CD14-positive monocyte (primary cell): ENCODE results near the gene WIPF1. TPM values are rescaled to one million over a fixed set of nuclear protein-coding genes. Genes with fewer than 3 reads are reported as not detected.

ENCODE experiments used
- DNase-seq, 3 donors: peaks; one replicate each; pipeline ENCODE4 v3.0.0-alpha.2; 2011 to 2022
- H2AFZ ChIP-seq: 2 replicates; pipeline ENCODE4 v1.6.0; 2012; ENCODE audit warnings: mild to moderate bottlenecking, low read depth, low read length, inconsistent platforms; ENCODE audit not compliant: insufficient read depth, poor library complexity, severe bottlenecking
- H3K27ac ChIP-seq, 2 donors: 1 replicate in 1 of 2; 2 replicates in 1 of 2; pipeline ENCODE4 v1.5.1; 2012 to 2013; ENCODE audit warnings: low read length in 2 of 2, control low read depth in 1 of 2, inconsistent platforms in 1 of 2, low read depth in 1 of 2, mild to moderate bottlenecking in 1 of 2
- H3K27me3 ChIP-seq, 2 donors: one replicate each; pipeline versions ENCODE4 v1.6.0 to v1.6.1; 2011 to 2013; ENCODE audit warnings: low read length in 2 of 2; ENCODE audit not compliant: control insufficient read depth in 2 of 2, insufficient read depth in 2 of 2
- H3K36me3 ChIP-seq, 2 donors: replicated peaks in 1 of 2; 1 replicate in 1 of 2; 2 replicates in 1 of 2; pipeline versions ENCODE4 v1.5.1 to v1.6.1; 2012 to 2013; ENCODE audit warnings: low read length in 2 of 2, control low read depth in 1 of 2, inconsistent platforms in 1 of 2, mild to moderate bottlenecking in 1 of 2; ENCODE audit not compliant: insufficient read depth in 2 of 2, control insufficient read depth in 1 of 2
- H3K4me1 ChIP-seq, 2 donors: 1 replicate in 1 of 2; 2 replicates in 1 of 2; pipeline versions ENCODE4 v1.5.1 to v1.6.1; 2012 to 2013; ENCODE audit warnings: low read length in 2 of 2, control low read depth in 1 of 2, inconsistent platforms in 1 of 2, mild to moderate bottlenecking in 1 of 2, moderate library complexity in 1 of 2; ENCODE audit not compliant: insufficient read depth in 2 of 2, control insufficient read depth in 1 of 2
- H3K4me2 ChIP-seq: replicated peaks from 2 replicates; pipeline ENCODE3; 2012; ENCODE audit warnings: low read length, moderate library complexity, mild to moderate bottlenecking; ENCODE audit not compliant: poor library complexity, severe bottlenecking; ENCODE audit errors: extremely low read depth
- H3K4me3 ChIP-seq, 3 experiments: fragments of 200-600 bp in 1 of 3; sonication (generic) in 1 of 3; replicated peaks in 1 of 3; 1 replicate in 2 of 3; 2 replicates in 1 of 3; pipeline ENCODE4 v1.5.1; 2011 to 2013; ENCODE audit warnings: low read length in 3 of 3, mild to moderate bottlenecking in 3 of 3, control low read depth in 2 of 3, low read depth in 2 of 3, inconsistent platforms in 1 of 3, moderate library complexity in 1 of 3
- H3K79me2 ChIP-seq: 2 replicates; pipeline ENCODE4 v1.6.0; 2012; ENCODE audit warnings: mild to moderate bottlenecking, control low read depth, inconsistent platforms, low read length, moderate library complexity; ENCODE audit not compliant: insufficient read depth
- H3K9ac ChIP-seq: 2 replicates; pipeline ENCODE4 v1.6.0; 2017; ENCODE audit warnings: low read length, mild to moderate bottlenecking; ENCODE audit not compliant: insufficient read depth, poor library complexity, severe bottlenecking
- H3K9me3 ChIP-seq, 2 donors: replicated peaks in 1 of 2; 1 replicate in 1 of 2; 2 replicates in 1 of 2; pipeline versions ENCODE4 v1.5.1 to v1.6.1; 2012 to 2013; ENCODE audit warnings: low read length in 2 of 2, control low read depth in 1 of 2; ENCODE audit not compliant: control insufficient read depth in 1 of 2, insufficient read depth in 1 of 2
- H4K20me1 ChIP-seq: 2 replicates; pipeline ENCODE4 v1.6.0; 2012; ENCODE audit warnings: mild to moderate bottlenecking, low read length, control low read depth, moderate library complexity; ENCODE audit not compliant: insufficient read depth
- H3K27ac Mint-ChIP-seq, 7 donors: one replicate each; pipeline ENCODE4 v1.8.0; 2020; ENCODE audit warnings: mild to moderate bottlenecking in 7 of 7, mixed read lengths in 7 of 7, moderate library complexity in 6 of 7, inconsistent platforms in 2 of 7
- H3K27me3 Mint-ChIP-seq, 3 donors: one replicate each; pipeline ENCODE4 v1.8.0; 2021 to 2022; ENCODE audit warnings: low read depth in 3 of 3, mild to moderate bottlenecking in 3 of 3, mixed read lengths in 3 of 3, moderate library complexity in 3 of 3, inconsistent platforms in 1 of 3
- H3K36me3 Mint-ChIP-seq, 2 donors: one replicate each; pipeline ENCODE4 v1.8.0; 2020; ENCODE audit warnings: mixed read lengths in 2 of 2, inconsistent platforms in 1 of 2, mild to moderate bottlenecking in 1 of 2
- H3K4me1 Mint-ChIP-seq: one replicate; pipeline ENCODE4 v1.8.0; 2020; ENCODE audit warnings: mild to moderate bottlenecking, mixed read lengths
- H3K4me3 Mint-ChIP-seq, 2 donors: one replicate each; pipeline ENCODE4 v1.8.0; 2020; ENCODE audit warnings: mild to moderate bottlenecking in 2 of 2, mixed read lengths in 2 of 2, moderate library complexity in 1 of 2
- H3K9me3 Mint-ChIP-seq, 7 donors: one replicate each; pipeline ENCODE4 v1.8.0; 2020 to 2022; ENCODE audit warnings: mixed read lengths in 7 of 7, mild to moderate bottlenecking in 6 of 7, moderate library complexity in 6 of 7, inconsistent platforms in 2 of 7
- CTCF ChIP-seq: fragments of 200-600 bp; IDR thresholded peaks from one replicate; pipeline ENCODE4 v1.8.0; 2022; ENCODE audit warnings: antibody characterized with exemption, mild to moderate bottlenecking
- WGBS: methylation state at CpG from one replicate; pipeline ENCODE4 v1.1.5; 2013; ENCODE audit warnings: missing lambda C conversion rate; ENCODE audit not compliant: insufficient coverage; 5-methylcytosine and 5-hydroxymethylcytosine counted together
- intact Hi-C, 2 donors: fragments of 100-400 bp; cut with micrococcal nuclease; formaldehyde crosslinking; loops; one replicate each; pipeline versions ENCODE4 v1.15.0 to v1.15.1; 2023
- polyA plus RNA-seq, 3 donors: library from polyadenylated mRNA; depleted of rRNA in 1 of 3; unstranded in 2 of 3; stranded (reverse) in 1 of 3; fragments of 300-500 nt in 2 of 3; fragments of >200 nt in 1 of 3; fragmentation: Illumina TruSeq in 2 of 3; gene quantifications; 1 replicate in 2 of 3; 2 replicates in 1 of 3; pipeline ENCODE4 v1.2.3, GENCODE V29; 2012 to 2021

The WIPF1 gene
- polyA plus RNA-seq, 3 donors: 43.9 to 126 (median 74.3) TPM

- H3K4me3 Mint-ChIP-seq: peak overlapping the region in 1 of 2 donors; percentile 79
- TF ChIP-seq CTCF: no peak
- no peaks in the 10 kb centered on the region for H3K9me3 Mint-ChIP-seq
- peaks cover 19 to 32% of the 10 kb centered on the region in 2 donors for H3K36me3 ChIP-seq
- H4K20me1 ChIP-seq: peaks cover 28% of the 10 kb centered on the region
- H3K27ac Mint-ChIP-seq: peak overlapping the region; percentile 97 to 100 (median 99)
- peaks cover 71% of the 10 kb centered on the region for H3K4me1 Mint-ChIP-seq
- peak; percentile 91 to 95 (median 92) for DNase-seq
- peak overlapping the region in 1 of 3 experiments; percentile 76 for H3K4me3 ChIP-seq
- peak overlapping the region; percentile 63 for H3K4me2 ChIP-seq
- H3K27me3 ChIP-seq: no peaks in the 10 kb centered on the region
- H2AFZ ChIP-seq: no peak overlapping the region
- H3K27ac ChIP-seq: peak overlapping the region; percentile 85 to 99
- H3K9ac ChIP-seq: peak overlapping the region; percentile 73
- peaks cover 0 to 8% (median 1%) of the 10 kb centered on the region in 3 donors for H3K27me3 Mint-ChIP-seq
- intact Hi-C loops: no loop called here
- H3K4me1 ChIP-seq: peaks cover 60 to 67% of the 10 kb centered on the region in 2 donors
- H3K79me2 ChIP-seq: peaks cover 94% of the 10 kb centered on the region
- WGBS: 9% methylated on average over 2 of the region's 4 CpGs
- H3K36me3 Mint-ChIP-seq: peaks cover 56 to 71% of the 10 kb centered on the region in 2 donors
- no peaks in the 10 kb centered on the region for H3K9me3 ChIP-seq
These were observed 2.7 kb upstream of the WIPF1 start for GRCh38 chr2:174600349-174600748.

- Histone ChIP-seq H3K36me3 (peaks cover 19 to 23% of the 10 kb centered on the region in 2 donors), H3K4me1 (peaks cover 68 to 76% of the 10 kb centered on the region in 2 donors), H2AFZ (no peak overlapping the region), H3K27ac (peak overlapping the region; percentile 85 to 99), H3K79me2 (peaks cover 94% of the 10 kb centered on the region), H3K9me3 (no peaks in the 10 kb centered on the region), H3K9ac (peak overlapping the region; percentile 73), H3K27me3 (no peaks in the 10 kb centered on the region), H3K4me2 (peak overlapping the region; percentile 63), H3K4me3 (peak overlapping the region in 1 of 3 experiments; percentile 76), H4K20me1 (peaks cover 18% of the 10 kb centered on the region)
- Mint-ChIP-seq H3K9me3 (no peaks in the 10 kb centered on the region), H3K36me3 (peaks cover 53 to 68% of the 10 kb centered on the region in 2 donors), H3K4me3 (peak overlapping the region; percentile 48 to 79), H3K4me1 (peaks cover 74% of the 10 kb centered on the region), H3K27ac (peak overlapping the region; percentile 97 to 100 (median 99)), H3K27me3 (peaks cover 0 to 8% (median 1%) of the 10 kb centered on the region in 3 donors)
- no peak for TF ChIP-seq CTCF
- DNase-seq: peak in 2 of 3 donors; percentile 13 to 41
- intact Hi-C loops: no loop called here
- no CpG with 5 or more reads among the region's 6 CpGs for WGBS
These were observed 1.8 kb upstream of the WIPF1 start for GRCh38 chr2:174599310-174599921.
